Transverse colon (tissue), 4 donors: Measurements from ENCODE around the gene GPATCH11. TPM values are rescaled to one million over a fixed set of nuclear protein-coding genes. Genes with fewer than 3 reads are reported as not detected.

Experiments used
- DNase-seq: peaks from one replicate; pipeline ENCODE4 v3.0.0-alpha.2; 2019
- H3K27ac ChIP-seq, 4 donors: fragments of 200-600 bp; sonication (generic); 2 replicates each; pipeline ENCODE4 v1.5.1; 2016 to 2018; ENCODE audit warnings: inconsistent platforms in 4 of 4
- H3K27me3 ChIP-seq: fragments of 200-600 bp; sonication (generic); 2 replicates; pipeline ENCODE4 v1.5.1; 2017; ENCODE audit warnings: inconsistent platforms
- H3K36me3 ChIP-seq, 4 donors: fragments of 200-600 bp; sonication (generic); 2 replicates each; pipeline ENCODE4 v1.5.1; 2017 to 2019; ENCODE audit warnings: inconsistent platforms in 4 of 4
- H3K4me1 ChIP-seq, 4 donors: fragments of 200-600 bp; sonication (generic); 2 replicates each; pipeline ENCODE4 v1.5.1; 2017 to 2020; ENCODE audit warnings: inconsistent platforms in 4 of 4
- H3K4me3 ChIP-seq, 4 donors: fragments of 200-600 bp; sonication (generic); 1 replicate in 1 of 4; 2 replicates in 3 of 4; pipeline versions ENCODE4 v1.5.1 to v1.6.1; 2017 to 2019; ENCODE audit warnings: inconsistent platforms in 4 of 4
- H3K9me3 ChIP-seq, 2 donors: fragments of 200-600 bp; sonication (generic); 2 replicates each; pipeline ENCODE4 v1.5.1; 2017 to 2019; ENCODE audit warnings: inconsistent platforms in 2 of 2
- EP300 ChIP-seq: sonication (generic); formaldehyde crosslinking; IDR thresholded peaks from one replicate; pipeline ENCODE4 v1.6.1; 2017; ENCODE audit warnings: antibody characterized with exemption, low read depth
- POLR2A ChIP-seq: fragments of 450-650 bp; IDR thresholded peaks from one replicate; pipeline ENCODE4 v1.6.1; 2016; ENCODE audit warnings: antibody characterized with exemption, mild to moderate bottlenecking, moderate library complexity
- POLR2AphosphoS5 ChIP-seq, 3 donors: sonication (generic); formaldehyde crosslinking; IDR thresholded peaks; one replicate each; pipeline ENCODE4 v1.6.1; 2016; ENCODE audit warnings: antibody characterized with exemption in 3 of 3
- WGBS, 2 donors: methylation state at CpG; one replicate each; pipeline ENCODE4 v1.1.5; 2018; ENCODE audit warnings: low coverage in 1 of 2; 5-methylcytosine and 5-hydroxymethylcytosine counted together
- in situ Hi-C, 4 donors: fragments of 200-750 bp; cut with MboI; loops; one replicate each; pipeline versions ENCODE4 v1.15.0 to v1.15.1; 2017; ENCODE audit warnings: low sequenced_read_pairs in 3 of 4, low pct_ligation_motif_present in 1 of 4, low pct_unique_long_range_greater_than_20kb in 1 of 4
- intact Hi-C: fragments of 100-400 bp; cut with DNase I; formaldehyde crosslinking; loops from one replicate; pipeline ENCODE4 v1.15.1; 2023; ENCODE audit warnings: low total_unique reads
- total RNA-seq, 4 donors: library from RNA; depleted of rRNA; stranded (reverse); fragments of >200 nt; gene quantifications; one replicate each; pipeline ENCODE4 v1.1.0, GENCODE V29; 2016
- TF ChIP-seq, protein P1 (sequence below), 5 experiments: fragments of 200-600 bp in 3 of 5; fragments of 450-650 bp in 2 of 5; sonication (generic) in 3 of 5; IDR thresholded peaks; 1 replicate in 2 of 5; 2 replicates in 3 of 5; pipeline ENCODE4 v1.5.1; 2016 to 2017; ENCODE audit warnings: antibody characterized with exemption in 5 of 5, inconsistent platforms in 3 of 5, mild to moderate bottlenecking in 2 of 5, moderate library complexity in 1 of 5

Gene GPATCH11
- total RNA-seq, 4 donors from 2014 or later: 0.20 to 7.9 (median 5.7) TPM

- Histone ChIP-seq H3K9me3 (no peaks in the 10 kb centered on the region), H3K27me3 (no peaks in the 10 kb centered on the region), H3K36me3 (peaks cover 0 to 80% (median 40%) of the 10 kb centered on the region in 4 donors), H3K4me3 (no peak overlapping the region), H3K4me1 (no peaks in the 10 kb centered on the region), H3K27ac (no peak overlapping the region)
- 85 to 93% methylated on average over 3 of the region's 3 CpGs for WGBS, 2 donors
- in situ Hi-C loops: no loop called here
- DNase-seq: no peak
- intact Hi-C loops: no loop called here
- no peak for TF ChIP-seq EP300
- TF ChIP-seq, protein P1, sequence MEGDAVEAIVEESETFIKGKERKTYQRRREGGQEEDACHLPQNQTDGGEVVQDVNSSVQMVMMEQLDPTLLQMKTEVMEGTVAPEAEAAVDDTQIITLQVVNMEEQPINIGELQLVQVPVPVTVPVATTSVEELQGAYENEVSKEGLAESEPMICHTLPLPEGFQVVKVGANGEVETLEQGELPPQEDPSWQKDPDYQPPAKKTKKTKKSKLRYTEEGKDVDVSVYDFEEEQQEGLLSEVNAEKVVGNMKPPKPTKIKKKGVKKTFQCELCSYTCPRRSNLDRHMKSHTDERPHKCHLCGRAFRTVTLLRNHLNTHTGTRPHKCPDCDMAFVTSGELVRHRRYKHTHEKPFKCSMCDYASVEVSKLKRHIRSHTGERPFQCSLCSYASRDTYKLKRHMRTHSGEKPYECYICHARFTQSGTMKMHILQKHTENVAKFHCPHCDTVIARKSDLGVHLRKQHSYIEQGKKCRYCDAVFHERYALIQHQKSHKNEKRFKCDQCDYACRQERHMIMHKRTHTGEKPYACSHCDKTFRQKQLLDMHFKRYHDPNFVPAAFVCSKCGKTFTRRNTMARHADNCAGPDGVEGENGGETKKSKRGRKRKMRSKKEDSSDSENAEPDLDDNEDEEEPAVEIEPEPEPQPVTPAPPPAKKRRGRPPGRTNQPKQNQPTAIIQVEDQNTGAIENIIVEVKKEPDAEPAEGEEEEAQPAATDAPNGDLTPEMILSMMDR (IDR thresholded peaks at IDR 0.05): no peak
- no peak for TF ChIP-seq POLR2AphosphoS5 (IDR thresholded peaks at IDR 0.05)
- no peak for TF ChIP-seq POLR2A
Observed at GRCh38 chr2:37059841-37060240, 24.5 kb upstream of the GPATCH11 start.

GRCh38 chr2:37060446-37060845, 23.9 kb upstream of the GPATCH11 start:
- Histone ChIP-seq H3K27me3 (no peaks in the 10 kb centered on the region), H3K4me3 (no peak overlapping the region), H3K36me3 (peaks cover 0 to 80% (median 40%) of the 10 kb centered on the region in 4 donors), H3K4me1 (no peaks in the 10 kb centered on the region), H3K27ac (no peak overlapping the region), H3K9me3 (no peaks in the 10 kb centered on the region)
- in situ Hi-C loops: no loop called here
- DNase-seq: no peak
- 93 to 95% methylated on average over 7 of the region's 7 CpGs for WGBS, 2 donors
- intact Hi-C loops: no loop called here
- TF ChIP-seq, protein P1 (IDR thresholded peaks at IDR 0.05): no peak
- no peak for TF ChIP-seq POLR2AphosphoS5 (IDR thresholded peaks at IDR 0.05)
- no peak for TF ChIP-seq POLR2A
- TF ChIP-seq EP300: no peak

GRCh38 chr2:37061013-37061711, 23.2 kb upstream of the GPATCH11 start:
- Histone ChIP-seq H3K9me3 (no peaks in the 10 kb centered on the region), H3K4me1 (no peaks in the 10 kb centered on the region), H3K4me3 (no peak overlapping the region), H3K36me3 (peaks cover 0 to 80% (median 39%) of the 10 kb centered on the region in 4 donors), H3K27me3 (no peaks in the 10 kb centered on the region), H3K27ac (no peak overlapping the region)
- intact Hi-C loops (no loop called here), in situ Hi-C loops (no loop called here)
- no peak for DNase-seq
- no peak for TF ChIP-seq POLR2AphosphoS5 (IDR thresholded peaks at IDR 0.05)
- no peak for TF ChIP-seq POLR2A
- TF ChIP-seq, protein P1 (IDR thresholded peaks at IDR 0.05): no peak
- TF ChIP-seq EP300: no peak

- H3K36me3 ChIP-seq: peaks cover 0 to 80% (median 37%) of the 10 kb centered on the region in 4 donors
- intact Hi-C loops: no loop called here
Observed at GRCh38 chr2:37061776-37062175, 22.5 kb upstream of the GPATCH11 start.

More at GRCh38 chr2:37061776-37062175, 22.5 kb upstream of the GPATCH11 start:
- H3K4me3 ChIP-seq: no peak overlapping the region
- TF ChIP-seq, protein P1 (IDR thresholded peaks at IDR 0.05): no peak
- TF ChIP-seq POLR2A (no peak), POLR2AphosphoS5 (IDR thresholded peaks at IDR 0.05) (no peak), EP300 (no peak)
- H3K27ac ChIP-seq: no peak overlapping the region
- WGBS, 2 donors: 91 to 97% methylated on average over 5 of the region's 5 CpGs
- H3K4me1 ChIP-seq: no peaks in the 10 kb centered on the region
- no peaks in the 10 kb centered on the region for H3K9me3 ChIP-seq
- in situ Hi-C loops: no loop called here
- DNase-seq: no peak
- H3K27me3 ChIP-seq: no peaks in the 10 kb centered on the region
